GM13977 (cell line): ENCODE data around the gene GNAI2.
"Not testable (repeated sequence)": the region's sequence is repeated elsewhere in the genome, so short reads cannot be mapped to it uniquely, and the experiment has no call there.

Experiments
- DNase-seq: peaks from one replicate; pipeline ENCODE4 v3.0.0; 2012; ENCODE audit warnings: low spot score
- CTCF ChIP-seq: IDR thresholded peaks from 2 replicates; pipeline ENCODE4 v1.5.1; 2012; ENCODE audit warnings: mild to moderate bottlenecking, control low read depth; ENCODE audit not compliant: insufficient read depth; ENCODE audit errors: extremely low read depth, missing control alignments
- in situ Hi-C: fragments of 300-500 bp; cut with MboI; formaldehyde crosslinking; loops from one replicate; pipeline ENCODE4 v1.12.0; 2022; ENCODE audit warnings: low sequenced_read_pairs, low pct_unique_long_range_greater_than_20kb, mixed read lengths, inconsistent platforms; ENCODE audit not compliant: unreplicated experiment

The GNAI2 gene

GRCh38 chr3:50210510-50211367 is 25.3 kb upstream of the GNAI2 start:
- DNase-seq: no peak
- in situ Hi-C loops: no loop called here
- no peak for TF ChIP-seq CTCF

GRCh38 chr3:50211368-50211717 is 24.7 kb upstream of the GNAI2 start:
- in situ Hi-C loops, DNase-seq: not testable (repeated sequence)

GRCh38 chr3:50211930-50212329 is 24.1 kb upstream of the GNAI2 start:
- TF ChIP-seq CTCF: no peak
- no peak for DNase-seq
- in situ Hi-C loops: no loop called here

- DNase-seq: no peak
- in situ Hi-C loops: no loop called here
- no peak for TF ChIP-seq CTCF
These were observed 23.5 kb upstream of the GNAI2 start for GRCh38 chr3:50212502-50212901.

- in situ Hi-C loops: no loop called here
- no peak for TF ChIP-seq CTCF
- no peak for DNase-seq
These were observed 23.0 kb upstream of the GNAI2 start for GRCh38 chr3:50212971-50213370.

GRCh38 chr3:50213373-50213772 is 22.6 kb upstream of the GNAI2 start:
- in situ Hi-C loops: no loop called here
- TF ChIP-seq CTCF: no peak

GRCh38 chr3:50214824-50215223 is 21.2 kb upstream of the GNAI2 start:
- TF ChIP-seq CTCF: no peak
- in situ Hi-C loops: no loop called here
- DNase-seq: no peak

More at GRCh38 chr3:50213373-50213772, 22.6 kb upstream of the GNAI2 start:
- DNase-seq: no peak
